GM23248 (cell line): Measurements from ENCODE around the gene NXPH2. TPM values are rescaled to one million over a fixed set of nuclear protein-coding genes. Genes with fewer than 3 reads are reported as not detected.

Source experiments
- DNase-seq: peaks from one replicate; pipeline ENCODE4 v3.0.0-alpha.2; 2015
- H2AFZ ChIP-seq: fragments of 200-600 bp; sonication (generic); 2 replicates; pipeline ENCODE4 v1.6.1; 2016; ENCODE audit warnings: antibody characterized with exemption
- H3F3A ChIP-seq: fragments of 200-600 bp; sonication (generic); 2 replicates; pipeline ENCODE4 v1.6.1; 2016; ENCODE audit warnings: mild to moderate bottlenecking, antibody characterized with exemption, mixed run types; ENCODE audit not compliant: insufficient read depth
- H3K27ac ChIP-seq: fragments of 200-600 bp; sonication (generic); 2 replicates; pipeline ENCODE4 v1.5.1; 2016; ENCODE audit warnings: mild to moderate bottlenecking
- H3K27me3 ChIP-seq: fragments of 200-600 bp; sonication (generic); replicated peaks from 2 replicates; pipeline ENCODE4 v1.6.1; 2016; ENCODE audit warnings: mild to moderate bottlenecking; ENCODE audit not compliant: insufficient read depth
- H3K36me3 ChIP-seq: fragments of 200-600 bp; sonication (generic); 2 replicates; pipeline ENCODE4 v1.6.1; 2016; ENCODE audit warnings: low read depth, mild to moderate bottlenecking
- H3K4me1 ChIP-seq: fragments of 200-600 bp; sonication (generic); 2 replicates; pipeline ENCODE4 v1.6.1; 2016; ENCODE audit warnings: mild to moderate bottlenecking; ENCODE audit not compliant: insufficient read depth
- H3K4me2 ChIP-seq: fragments of 200-600 bp; sonication (generic); one replicate; pipeline ENCODE4 v1.6.1; 2016; ENCODE audit warnings: mild to moderate bottlenecking; ENCODE audit not compliant: unreplicated experiment
- H3K4me3 ChIP-seq: fragments of 200-600 bp; sonication (generic); 2 replicates; pipeline ENCODE4 v1.5.1; 2016; ENCODE audit warnings: mild to moderate bottlenecking
- H3K79me2 ChIP-seq: fragments of 200-600 bp; sonication (generic); 2 replicates; pipeline ENCODE4 v1.6.1; 2016; ENCODE audit warnings: mild to moderate bottlenecking; ENCODE audit not compliant: insufficient read depth
- H3K9ac ChIP-seq: fragments of 200-600 bp; sonication (generic); 2 replicates; pipeline ENCODE4 v1.6.1; 2016; ENCODE audit warnings: mild to moderate bottlenecking
- H3K9me2 ChIP-seq: fragments of 200-600 bp; sonication (generic); 2 replicates; pipeline ENCODE4 v1.6.1; 2016; ENCODE audit warnings: mixed run types, mild to moderate bottlenecking, moderate library complexity; ENCODE audit not compliant: insufficient read depth
- H3K9me3 ChIP-seq: fragments of 200-600 bp; sonication (generic); one replicate; pipeline ENCODE4 v1.6.1; 2017; ENCODE audit warnings: low read depth
- H4K20me1 ChIP-seq: fragments of 200-600 bp; sonication (generic); 2 replicates; pipeline ENCODE4 v1.6.0; 2016; ENCODE audit not compliant: insufficient read depth
- EZH2 ChIP-seq: fragments of 200-600 bp; sonication (generic); IDR thresholded peaks from 2 replicates; pipeline ENCODE4 v1.6.1; 2018; ENCODE audit warnings: antibody characterized with exemption, mild to moderate bottlenecking; ENCODE audit not compliant: insufficient read depth, poor library complexity, severe bottlenecking
- EZH2phosphoT487 ChIP-seq: fragments of 200-600 bp; sonication (generic); IDR thresholded peaks from 2 replicates; pipeline ENCODE4 v1.6.1; 2018; ENCODE audit warnings: antibody characterized with exemption, moderate library complexity, mild to moderate bottlenecking, low read depth; ENCODE audit not compliant: insufficient read depth
- WGBS, 2 experiments: methylation state at CpG; one replicate each; pipeline ENCODE4 v1.1.6; 2015 to 2017; ENCODE audit warnings: low lambda C conversion rate in 2 of 2, low coverage in 1 of 2; ENCODE audit errors: missing lambda C conversion rate in 2 of 2; 5-methylcytosine and 5-hydroxymethylcytosine counted together
- in situ Hi-C: fragments of 300-500 bp; cut with MboI; formaldehyde crosslinking; loops from 2 replicates; pipeline ENCODE4 v1.15.0; 2020
- polyA plus RNA-seq: library from polyadenylated mRNA; unstranded; fragments of >200 nt; fragmentation: Nextera tagmentation; extraction: Ambion mirVana; gene quantifications from 2 replicates; pipeline ENCODE4 v1.2.1, GENCODE V29; 2016
- total RNA-seq: library from RNA; depleted of rRNA; stranded (reverse); fragments of >200 nt; shearing (Covaris generic); gene quantifications from 2 replicates; pipeline ENCODE4 v1.2.3, GENCODE V29; 2014

Gene NXPH2
- total and polyA plus RNA-seq, 2 experiments from 2014 or later, result not detected

DNA sequence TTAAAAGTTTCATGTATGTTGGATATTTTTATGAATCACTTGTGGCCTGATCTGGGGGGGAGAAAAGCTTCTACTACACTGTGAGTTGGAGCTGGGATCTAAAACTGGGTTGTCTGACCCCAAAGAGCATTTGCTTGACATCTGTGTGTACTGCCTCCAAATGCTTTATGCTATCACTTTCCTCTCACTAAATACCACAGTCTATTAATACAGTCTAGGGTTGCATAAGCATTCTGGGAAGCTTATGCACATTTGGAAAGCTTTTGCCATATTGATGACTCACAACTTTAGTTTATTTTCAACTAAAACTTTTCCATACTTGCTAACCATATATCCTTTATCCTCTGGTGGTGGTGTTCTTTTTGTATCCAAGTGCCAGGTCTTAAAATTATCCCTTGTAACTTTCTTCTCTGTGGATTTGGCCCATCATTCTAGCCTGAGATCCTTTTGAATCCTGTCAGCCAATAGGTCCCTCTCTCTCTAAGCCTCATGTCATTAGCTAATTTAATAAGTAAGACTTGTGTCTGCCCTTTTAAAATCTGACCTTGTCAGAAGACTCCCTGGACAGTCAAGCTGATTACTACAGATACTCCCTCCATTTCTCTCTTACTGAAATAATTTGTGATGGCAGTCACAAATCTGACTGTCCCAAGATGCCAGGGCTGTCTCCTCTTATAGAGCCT, 72.7 kb downstream of the NXPH2 start:
- no peaks in the 10 kb centered on the region for H3K79me2 ChIP-seq
- H3K9ac ChIP-seq, result no peak overlapping the region
- DNase-seq, result peak; percentile 83
- 0 out of 2 replicates have a peak overlapping the region, but pooled peaks have one; percentile 11 for H3K27ac ChIP-seq
- H3K4me1 ChIP-seq, result peaks cover 25% of the 10 kb centered on the region
- H3K9me2 ChIP-seq, result no peaks in the 10 kb centered on the region
- H3K36me3 ChIP-seq, result no peaks in the 10 kb centered on the region
- peak overlapping the region; percentile 39 for H3K4me2 ChIP-seq
- H4K20me1 ChIP-seq, result no peaks in the 10 kb centered on the region
- in situ Hi-C loops, result no loop called here
- peaks cover 20% of the 10 kb centered on the region for H3F3A ChIP-seq
- H3K27me3 ChIP-seq, result no peaks in the 10 kb centered on the region; the same call in 1 of the 2 replicates
- TF ChIP-seq EZH2 (no peak), EZH2phosphoT487 (no peak)
- no peak overlapping the region for H2AFZ ChIP-seq
- no peak overlapping the region for H3K4me3 ChIP-seq
- H3K9me3 ChIP-seq, result no peaks in the 10 kb centered on the region

DNA sequence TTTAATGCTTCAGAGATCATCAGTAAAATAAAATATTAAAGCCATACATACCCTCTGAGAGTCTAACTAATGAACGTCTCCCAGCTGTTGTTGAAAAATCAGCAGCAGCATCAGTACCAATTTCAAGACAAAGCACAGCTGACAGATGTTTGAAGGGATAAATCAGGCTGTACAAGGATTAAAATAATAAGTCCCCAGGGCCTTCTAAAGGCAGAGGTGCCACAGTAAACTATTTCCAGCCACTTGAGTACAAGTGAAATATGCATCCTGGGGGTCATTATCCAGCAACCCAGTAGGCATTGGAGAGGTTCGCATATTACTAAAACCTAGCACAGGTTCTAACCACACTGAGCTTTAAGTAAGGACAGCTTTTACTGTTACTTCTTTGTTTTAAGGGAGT, 76.9 kb downstream of the NXPH2 start:
- no peaks in the 10 kb centered on the region for H3K9me3 ChIP-seq
- in situ Hi-C loops, result no loop called here
- no peaks in the 10 kb centered on the region for H3K36me3 ChIP-seq
- H3K9me2 ChIP-seq, result no peaks in the 10 kb centered on the region
- H3K4me1 ChIP-seq, result peaks cover 13% of the 10 kb centered on the region
- peaks cover 12% of the 10 kb centered on the region for H3F3A ChIP-seq
- TF ChIP-seq EZH2phosphoT487 (no peak), EZH2 (no peak)
- 81 to 89% methylated on average over 2 of the region's 2 CpGs for WGBS, 2 experiments
- H3K27ac ChIP-seq, result no peak overlapping the region
- H4K20me1 ChIP-seq, result no peaks in the 10 kb centered on the region
- no peak overlapping the region for H3K9ac ChIP-seq
- no peak overlapping the region for H3K4me2 ChIP-seq
- H3K4me3 ChIP-seq, result no peak overlapping the region
- no peak for DNase-seq
- H3K27me3 ChIP-seq, result no peaks in the 10 kb centered on the region; the same call in 1 of the 2 replicates
- no peak overlapping the region for H2AFZ ChIP-seq
- H3K79me2 ChIP-seq, result no peaks in the 10 kb centered on the region

DNA sequence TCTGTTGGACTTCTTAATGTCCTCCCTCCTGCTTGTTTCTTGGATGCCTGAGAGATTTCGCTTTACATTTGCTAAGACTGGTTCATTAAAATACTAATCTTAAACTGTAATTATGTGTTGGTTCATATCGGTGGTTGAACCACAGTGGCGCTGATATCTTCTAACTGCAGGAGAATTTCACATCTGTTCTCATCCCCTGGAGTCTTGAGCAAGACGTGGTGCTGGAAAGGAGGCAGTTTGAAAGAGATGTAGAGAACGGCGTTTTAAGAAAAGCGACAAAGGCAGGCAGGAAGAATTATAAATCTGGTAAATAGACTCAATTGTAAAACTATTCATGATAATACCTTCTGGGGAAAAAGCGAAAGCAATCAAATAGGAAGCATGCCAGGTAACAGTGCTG, 79.5 kb downstream of the NXPH2 start:
- no peak overlapping the region for H3K27ac ChIP-seq
- in situ Hi-C loops, result no loop called here
- H3K36me3 ChIP-seq, result no peaks in the 10 kb centered on the region
- no peaks in the 10 kb centered on the region; the same call in 1 of the 2 replicates for H3K27me3 ChIP-seq
- no peaks in the 10 kb centered on the region for H3F3A ChIP-seq
- H3K9me2 ChIP-seq, result no peaks in the 10 kb centered on the region
- no peak overlapping the region for H3K4me2 ChIP-seq
- TF ChIP-seq EZH2 (no peak), EZH2phosphoT487 (no peak)
- no peaks in the 10 kb centered on the region for H3K79me2 ChIP-seq
- H4K20me1 ChIP-seq, result no peaks in the 10 kb centered on the region
- no peak overlapping the region for H3K4me3 ChIP-seq
- no peak overlapping the region for H3K9ac ChIP-seq
- 77 to 84% methylated on average over 8 of the region's 8 CpGs for WGBS, 2 experiments
- H3K9me3 ChIP-seq, result no peaks in the 10 kb centered on the region
- H3K4me1 ChIP-seq, result no peaks in the 10 kb centered on the region
- no peak for DNase-seq
- H2AFZ ChIP-seq, result no peak overlapping the region

DNA sequence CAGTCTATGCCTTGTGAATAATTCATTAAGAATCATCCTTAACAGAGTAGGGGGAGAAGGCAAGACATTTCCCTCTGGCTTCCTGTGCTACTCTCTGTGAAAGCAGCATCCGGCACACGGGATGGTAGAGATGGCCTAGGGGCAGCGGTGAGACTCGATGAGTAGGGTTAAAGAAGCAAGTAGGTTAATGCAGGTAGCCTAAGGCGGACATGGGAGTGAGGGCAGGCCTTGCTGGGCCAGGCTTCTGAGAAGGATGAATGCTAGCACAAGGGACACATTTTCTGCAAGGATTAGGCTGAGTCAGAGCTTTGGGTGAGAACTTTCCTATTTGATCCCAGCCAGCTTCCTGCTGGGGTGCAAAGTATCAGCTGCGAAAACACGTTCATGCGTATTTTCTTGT, 80.8 kb downstream of the NXPH2 start:
- no peak for DNase-seq
- Histone ChIP-seq H3K36me3 (no peaks in the 10 kb centered on the region), H3K9me2 (no peaks in the 10 kb centered on the region), H3K9me3 (no peaks in the 10 kb centered on the region), H3K27ac (no peak overlapping the region), H3F3A (no peaks in the 10 kb centered on the region), H4K20me1 (no peaks in the 10 kb centered on the region), H3K4me2 (no peak overlapping the region), H3K9ac (no peak overlapping the region), H3K27me3 (no peaks in the 10 kb centered on the region; the same call in 1 of the 2 replicates), H3K79me2 (no peaks in the 10 kb centered on the region), H2AFZ (no peak overlapping the region), H3K4me3 (no peak overlapping the region), H3K4me1 (no peaks in the 10 kb centered on the region)
- in situ Hi-C loops, result no loop called here
- TF ChIP-seq EZH2, result no peak
- no peak for TF ChIP-seq EZH2phosphoT487
- WGBS, 2 experiments, result 56 to 64% methylated on average over 8 of the region's 8 CpGs
